Suprapubic skin (tissue), 3 donors: ENCODE results near the gene RSPH10B2.
"Not testable (repeated sequence)": the region's sequence is repeated elsewhere in the genome, so short reads cannot be mapped to it uniquely, and the experiment has no call there.

Source experiments
- EP300 ChIP-seq: sonication (generic); formaldehyde crosslinking; IDR thresholded peaks from one replicate; pipeline ENCODE4 v1.6.1; 2017; ENCODE audit warnings: antibody characterized with exemption
- POLR2A ChIP-seq, 2 donors: fragments of 450-650 bp; IDR thresholded peaks; one replicate each; pipeline ENCODE4 v1.6.1; 2017; ENCODE audit warnings: antibody characterized with exemption in 2 of 2, mild to moderate bottlenecking in 2 of 2, moderate library complexity in 2 of 2
- TF ChIP-seq, protein P1 (sequence below), 2 donors: fragments of 200-600 bp in 1 of 2; fragments of 450-650 bp in 1 of 2; sonication (generic) in 1 of 2; IDR thresholded peaks; one replicate each; pipeline ENCODE4 v1.5.1; 2016 to 2019; ENCODE audit warnings: antibody characterized with exemption in 2 of 2, mild to moderate bottlenecking in 1 of 2, moderate library complexity in 1 of 2

DNA sequence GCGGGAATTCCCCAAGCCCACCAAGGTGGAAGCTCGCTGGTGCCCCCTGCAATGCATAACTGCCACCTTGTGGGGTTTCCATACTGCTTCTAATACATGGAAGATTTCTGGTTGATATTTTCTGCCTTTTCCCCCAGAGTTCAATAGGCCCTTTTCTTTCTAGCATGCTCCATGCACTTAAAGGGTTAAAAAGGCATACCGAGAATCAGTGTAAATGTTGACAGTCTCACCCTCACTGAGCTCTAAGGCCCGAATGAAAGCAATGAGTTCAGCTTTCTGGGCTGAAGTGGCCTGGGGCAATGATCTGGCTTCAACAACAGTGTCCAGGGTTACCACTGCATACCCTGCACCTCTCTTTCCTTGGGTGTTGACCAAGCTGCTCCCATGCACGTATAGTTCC, 89.2 kb downstream of the RSPH10B2 start:
- TF ChIP-seq, protein P1, sequence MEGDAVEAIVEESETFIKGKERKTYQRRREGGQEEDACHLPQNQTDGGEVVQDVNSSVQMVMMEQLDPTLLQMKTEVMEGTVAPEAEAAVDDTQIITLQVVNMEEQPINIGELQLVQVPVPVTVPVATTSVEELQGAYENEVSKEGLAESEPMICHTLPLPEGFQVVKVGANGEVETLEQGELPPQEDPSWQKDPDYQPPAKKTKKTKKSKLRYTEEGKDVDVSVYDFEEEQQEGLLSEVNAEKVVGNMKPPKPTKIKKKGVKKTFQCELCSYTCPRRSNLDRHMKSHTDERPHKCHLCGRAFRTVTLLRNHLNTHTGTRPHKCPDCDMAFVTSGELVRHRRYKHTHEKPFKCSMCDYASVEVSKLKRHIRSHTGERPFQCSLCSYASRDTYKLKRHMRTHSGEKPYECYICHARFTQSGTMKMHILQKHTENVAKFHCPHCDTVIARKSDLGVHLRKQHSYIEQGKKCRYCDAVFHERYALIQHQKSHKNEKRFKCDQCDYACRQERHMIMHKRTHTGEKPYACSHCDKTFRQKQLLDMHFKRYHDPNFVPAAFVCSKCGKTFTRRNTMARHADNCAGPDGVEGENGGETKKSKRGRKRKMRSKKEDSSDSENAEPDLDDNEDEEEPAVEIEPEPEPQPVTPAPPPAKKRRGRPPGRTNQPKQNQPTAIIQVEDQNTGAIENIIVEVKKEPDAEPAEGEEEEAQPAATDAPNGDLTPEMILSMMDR (IDR thresholded peaks at IDR 0.05): not testable (repeated sequence)
- TF ChIP-seq POLR2A (IDR thresholded peaks at IDR 0.05); EP300: not testable (repeated sequence)
